GM10847 (cell line): Measurements from ENCODE around the gene GPR152.
A peak's percentile ranks its signal among the peaks of the same experiment; 100 is the strongest.

Source experiments
- POLR2A ChIP-seq: IDR thresholded peaks from 2 replicates; pipeline ENCODE4 v1.6.1; 2011; ENCODE audit not compliant: insufficient read length; ENCODE audit errors: extremely low read depth

The GPR152 gene

DNA sequence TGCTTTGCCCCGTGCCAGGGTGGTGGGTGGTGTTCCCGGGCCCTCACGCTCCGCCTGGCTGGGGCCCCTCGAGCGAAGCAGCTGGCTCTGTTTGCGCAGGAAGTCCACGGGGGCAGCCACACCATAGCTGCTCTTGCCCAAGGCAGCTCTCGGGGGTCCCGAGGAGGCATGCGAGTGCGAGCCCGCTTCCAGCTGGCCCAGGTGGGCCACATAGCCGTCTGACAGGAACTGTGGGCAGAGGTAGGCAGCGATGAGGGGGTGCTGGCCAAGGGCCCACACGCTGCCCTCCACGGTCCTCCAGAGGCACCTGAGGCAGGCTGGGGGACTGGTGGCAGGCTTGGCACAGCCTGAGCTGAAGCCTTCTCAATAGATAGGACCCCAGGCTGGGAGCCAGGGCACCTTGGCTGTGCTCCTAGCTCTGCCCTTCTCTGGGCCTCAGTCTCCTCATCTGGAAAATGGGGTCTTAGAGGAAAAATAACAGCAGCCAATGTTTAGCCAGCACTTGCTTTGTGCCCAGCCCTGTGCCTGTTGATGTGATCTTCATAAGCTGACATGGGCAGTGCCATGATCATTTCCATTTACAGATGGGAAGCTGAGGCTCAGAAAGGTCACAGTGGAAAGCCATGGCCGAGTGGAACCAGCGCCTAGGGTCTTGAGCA lies 39.7 kb upstream of the GPR152 start:
- TF ChIP-seq POLR2A = no peak

DNA sequence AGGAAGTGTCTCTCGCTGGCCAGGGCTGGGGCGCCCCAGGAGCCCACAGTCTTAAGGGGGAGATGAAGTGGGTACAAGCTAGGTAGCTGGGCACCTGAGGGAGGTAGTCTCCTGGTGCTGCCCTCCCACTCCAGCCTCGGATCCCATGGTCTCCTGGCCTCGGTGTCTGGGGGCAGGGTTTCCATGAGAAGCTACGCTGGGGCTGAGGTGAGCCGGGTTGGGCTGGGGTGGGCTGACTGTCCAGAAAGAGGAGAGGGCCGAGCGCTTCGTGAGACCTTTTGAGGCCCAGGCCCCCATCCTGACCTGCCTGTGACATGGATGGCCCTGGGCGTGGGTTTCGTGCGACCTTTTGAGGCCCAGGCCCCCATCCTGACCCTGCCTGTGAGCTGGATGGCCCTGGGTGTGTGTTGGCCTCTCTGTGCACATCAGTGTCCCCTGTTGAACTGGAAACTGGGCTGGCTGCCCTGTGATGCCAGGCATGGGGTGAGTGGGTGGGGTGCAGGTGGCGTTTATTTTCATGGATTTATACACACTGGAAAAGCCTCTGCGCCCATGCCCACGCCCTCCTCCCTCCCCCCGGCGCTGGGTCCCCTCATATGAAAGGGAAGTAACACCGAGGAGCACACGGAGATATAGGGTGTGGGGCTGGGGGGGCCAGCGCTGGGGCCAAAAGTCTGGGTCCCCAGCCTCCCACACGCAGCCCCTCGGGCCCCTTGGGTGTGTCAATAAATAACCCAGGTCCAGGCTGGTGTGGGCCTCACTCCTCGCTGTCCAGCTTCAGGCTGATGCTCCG lies 38.9 kb upstream of the GPR152 start:
- no peak for TF ChIP-seq POLR2A

DNA sequence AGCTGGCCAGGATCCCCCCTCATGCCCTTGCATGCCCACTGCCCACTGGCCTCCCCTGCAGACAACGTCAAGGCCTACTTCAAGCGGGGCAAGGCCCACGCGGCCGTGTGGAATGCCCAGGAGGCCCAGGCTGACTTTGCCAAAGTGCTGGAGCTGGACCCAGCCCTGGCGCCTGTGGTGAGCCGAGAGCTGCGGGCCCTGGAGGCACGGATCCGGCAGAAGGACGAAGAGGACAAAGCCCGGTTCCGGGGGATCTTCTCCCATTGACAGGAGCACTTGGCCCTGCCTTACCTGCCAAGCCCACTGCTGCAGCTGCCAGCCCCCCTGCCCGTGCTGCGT lies 38.2 kb upstream of the GPR152 start:
- TF ChIP-seq POLR2A = no peak

DNA sequence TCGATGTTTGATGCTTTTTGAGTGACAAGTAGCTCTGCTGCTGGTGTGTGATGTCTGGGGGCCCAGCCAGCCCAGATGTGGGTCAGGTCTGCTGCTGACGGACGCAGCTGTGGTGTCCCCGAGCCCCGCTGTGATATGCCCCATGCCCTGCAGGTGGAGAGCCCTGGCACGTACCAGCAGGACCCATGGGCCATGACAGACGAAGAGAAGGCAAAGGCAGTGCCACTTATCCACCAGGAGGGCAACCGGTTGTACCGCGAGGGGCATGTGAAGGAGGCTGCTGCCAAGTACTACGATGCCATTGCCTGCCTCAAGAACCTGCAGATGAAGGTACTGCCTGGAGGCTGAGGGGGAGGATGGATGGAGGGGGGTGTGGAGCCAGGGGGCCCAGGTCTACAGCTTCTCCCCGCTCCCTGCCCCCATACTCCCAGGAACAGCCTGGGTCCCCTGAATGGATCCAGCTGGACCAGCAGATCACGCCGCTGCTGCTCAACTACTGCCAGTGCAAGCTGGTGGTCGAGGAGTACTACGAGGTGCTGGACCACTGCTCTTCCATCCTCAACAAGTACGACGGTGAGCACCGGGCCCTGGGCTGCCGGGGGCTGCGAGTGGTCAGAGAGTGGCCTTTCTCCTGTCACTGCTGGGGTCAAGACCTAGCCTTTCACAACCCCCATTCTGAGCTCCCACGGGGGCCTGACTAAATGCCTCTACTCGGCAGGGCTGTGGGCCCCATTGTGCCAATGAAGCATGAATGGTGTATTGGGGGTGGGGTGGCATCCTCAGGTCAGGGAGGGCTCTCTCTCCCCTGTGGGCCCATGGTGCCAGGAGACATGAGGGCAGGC lies 37.6 kb upstream of the GPR152 start:
- TF ChIP-seq POLR2A = no peak

DNA sequence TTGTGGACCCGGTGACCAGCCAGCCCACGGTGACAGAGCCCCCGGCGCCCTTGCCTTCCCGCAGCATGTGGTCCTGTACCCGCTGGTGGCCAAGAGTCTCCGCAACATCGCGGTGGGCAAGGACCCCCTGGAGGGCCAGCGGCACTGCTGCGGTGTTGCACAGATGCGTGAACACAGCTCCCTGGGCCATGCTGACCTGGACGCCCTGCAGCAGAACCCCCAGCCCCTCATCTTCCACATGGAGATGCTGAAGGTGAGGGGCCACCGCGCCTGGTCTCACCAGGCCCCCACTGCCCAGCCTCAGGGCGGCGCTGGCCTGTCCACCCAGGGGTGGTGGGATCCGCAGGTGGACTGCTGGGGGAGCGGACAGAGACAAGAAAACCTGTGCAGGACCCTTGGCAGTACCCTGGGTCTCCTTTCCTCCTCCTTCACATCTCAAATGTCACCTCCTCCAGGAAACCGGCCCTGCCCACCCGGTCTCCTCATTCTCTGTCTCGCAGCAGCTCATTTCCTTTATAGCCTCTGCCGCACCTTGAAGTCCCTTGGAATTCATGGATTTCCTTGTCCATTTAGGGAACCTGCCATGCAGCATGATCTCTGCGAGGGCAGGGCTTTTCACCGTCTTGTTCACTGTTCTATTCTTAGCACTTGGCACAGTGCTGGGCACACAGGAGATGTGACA lies 36.8 kb upstream of the GPR152 start:
- TF ChIP-seq POLR2A = no peak

DNA sequence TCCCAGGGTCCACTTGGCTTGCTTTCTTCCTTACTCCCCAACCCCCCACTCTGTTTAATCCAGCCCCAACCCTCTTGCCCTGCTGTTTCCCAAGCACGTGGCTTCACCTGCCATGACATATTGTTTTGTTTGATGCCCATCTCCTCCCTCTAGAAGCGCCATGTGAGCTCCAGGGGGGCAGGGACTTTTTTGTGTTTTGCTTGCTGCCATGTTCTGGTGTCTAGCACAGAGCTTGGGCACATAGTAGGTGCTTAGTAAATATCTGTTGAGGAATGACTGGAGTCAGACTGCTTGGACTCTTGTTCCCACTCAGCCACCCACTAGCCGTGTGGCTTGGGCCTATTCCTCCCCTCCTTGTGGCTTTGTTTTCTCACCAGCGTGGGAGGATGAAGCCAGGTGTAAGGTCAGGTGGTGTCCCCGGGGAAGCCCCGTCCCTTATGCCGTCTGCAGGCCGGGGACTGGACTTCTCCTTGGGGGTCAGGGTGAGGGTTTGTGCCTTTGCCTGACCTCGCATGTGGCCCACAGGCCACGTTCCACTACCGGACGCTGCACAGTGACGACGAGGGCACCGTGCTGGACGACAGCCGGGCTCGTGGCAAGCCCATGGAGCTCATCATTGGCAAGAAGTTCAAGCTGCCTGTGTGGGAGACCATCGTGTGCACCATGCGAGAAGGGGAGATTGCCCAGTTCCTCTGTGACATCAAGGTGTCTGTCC lies 34.1 kb upstream of the GPR152 start:
- TF ChIP-seq POLR2A = no peak

DNA sequence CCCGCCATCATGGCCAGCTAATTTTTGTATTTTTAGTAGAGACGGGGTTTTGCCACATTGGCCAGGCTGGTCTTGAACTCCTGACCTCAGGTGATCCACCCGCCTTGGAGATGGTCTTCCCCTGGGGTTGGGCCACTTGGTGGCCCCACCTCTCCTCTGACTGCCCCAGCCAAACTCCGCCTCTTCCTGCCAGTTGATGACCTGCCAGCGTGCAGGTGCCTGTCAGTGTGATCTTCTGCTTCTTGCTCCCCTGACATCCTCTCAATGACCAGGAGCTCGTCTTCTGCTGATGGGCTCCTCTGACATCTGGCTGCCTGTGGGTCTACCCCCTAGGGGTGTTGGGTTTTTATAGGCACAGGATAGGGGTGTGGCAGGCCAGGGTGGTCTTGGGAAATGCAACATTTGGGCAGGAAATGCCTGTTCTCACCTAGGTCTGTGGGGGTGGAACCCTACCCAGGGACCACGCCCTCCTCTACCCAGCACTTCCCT lies 33.4 kb upstream of the GPR152 start:
- peak; percentile 48 for TF ChIP-seq POLR2A

DNA sequence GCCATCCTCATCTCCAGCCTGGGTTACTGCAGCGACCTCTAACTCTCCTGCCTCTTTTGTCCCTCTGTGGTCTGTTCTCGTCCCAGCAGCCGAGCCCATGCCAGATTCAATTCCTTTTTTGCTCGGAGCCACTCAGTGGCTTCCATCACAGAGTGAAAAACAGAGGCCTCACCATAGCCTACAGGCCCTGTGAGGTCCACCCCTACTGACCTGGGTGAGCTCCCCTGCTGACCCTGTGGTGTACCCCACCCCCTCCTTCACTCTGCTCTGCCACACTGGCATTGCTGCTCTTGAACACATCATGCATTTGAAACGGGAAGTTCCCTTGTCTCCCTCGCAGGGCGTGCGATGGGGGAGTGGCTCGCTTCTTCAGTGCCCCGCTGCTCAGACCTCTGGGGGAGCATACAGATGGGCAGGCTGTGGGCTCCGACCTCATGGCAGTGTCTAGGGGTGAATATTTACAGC lies 32.4 kb upstream of the GPR152 start:
- TF ChIP-seq POLR2A = peak; percentile 33

DNA sequence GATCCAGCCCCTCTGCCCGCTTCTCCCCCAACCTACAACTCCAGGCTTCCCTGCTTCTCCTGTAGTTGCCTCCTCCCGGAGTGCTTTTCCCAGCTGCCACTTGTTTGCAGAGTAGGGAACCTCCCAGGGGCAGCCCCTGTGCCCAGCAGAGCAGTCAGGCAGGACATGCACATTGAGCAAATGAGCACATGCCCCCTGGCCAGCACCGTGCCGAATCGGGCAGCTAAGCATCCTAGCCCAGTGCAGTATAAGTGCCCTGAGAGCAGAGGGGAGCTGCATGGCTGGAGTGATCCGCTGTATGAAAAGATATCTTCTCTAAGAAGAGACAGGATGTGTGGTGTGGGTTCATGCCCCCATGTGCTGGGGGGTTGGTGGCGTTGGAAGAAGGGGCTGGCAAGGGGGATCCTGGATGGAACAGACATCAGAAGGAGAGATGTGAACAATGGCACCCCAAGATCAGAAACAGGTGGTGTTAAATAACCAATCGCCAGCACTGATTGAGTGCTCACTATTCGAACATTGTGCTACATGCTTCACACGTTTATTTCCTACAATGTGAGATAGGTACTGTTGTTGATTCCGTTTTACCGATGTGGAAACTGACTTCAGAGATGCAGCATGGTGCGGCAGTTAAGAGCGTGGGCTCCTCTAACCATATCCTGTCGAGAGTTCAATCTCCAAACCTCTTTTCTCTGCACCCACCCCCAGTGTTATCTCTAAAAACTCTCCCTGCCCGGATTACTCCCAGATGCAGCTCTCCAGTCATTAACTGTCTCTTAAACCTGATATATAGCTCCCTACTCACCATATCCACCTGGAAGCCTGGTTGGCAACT lies 31.5 kb upstream of the GPR152 start:
- TF ChIP-seq POLR2A = no peak

DNA sequence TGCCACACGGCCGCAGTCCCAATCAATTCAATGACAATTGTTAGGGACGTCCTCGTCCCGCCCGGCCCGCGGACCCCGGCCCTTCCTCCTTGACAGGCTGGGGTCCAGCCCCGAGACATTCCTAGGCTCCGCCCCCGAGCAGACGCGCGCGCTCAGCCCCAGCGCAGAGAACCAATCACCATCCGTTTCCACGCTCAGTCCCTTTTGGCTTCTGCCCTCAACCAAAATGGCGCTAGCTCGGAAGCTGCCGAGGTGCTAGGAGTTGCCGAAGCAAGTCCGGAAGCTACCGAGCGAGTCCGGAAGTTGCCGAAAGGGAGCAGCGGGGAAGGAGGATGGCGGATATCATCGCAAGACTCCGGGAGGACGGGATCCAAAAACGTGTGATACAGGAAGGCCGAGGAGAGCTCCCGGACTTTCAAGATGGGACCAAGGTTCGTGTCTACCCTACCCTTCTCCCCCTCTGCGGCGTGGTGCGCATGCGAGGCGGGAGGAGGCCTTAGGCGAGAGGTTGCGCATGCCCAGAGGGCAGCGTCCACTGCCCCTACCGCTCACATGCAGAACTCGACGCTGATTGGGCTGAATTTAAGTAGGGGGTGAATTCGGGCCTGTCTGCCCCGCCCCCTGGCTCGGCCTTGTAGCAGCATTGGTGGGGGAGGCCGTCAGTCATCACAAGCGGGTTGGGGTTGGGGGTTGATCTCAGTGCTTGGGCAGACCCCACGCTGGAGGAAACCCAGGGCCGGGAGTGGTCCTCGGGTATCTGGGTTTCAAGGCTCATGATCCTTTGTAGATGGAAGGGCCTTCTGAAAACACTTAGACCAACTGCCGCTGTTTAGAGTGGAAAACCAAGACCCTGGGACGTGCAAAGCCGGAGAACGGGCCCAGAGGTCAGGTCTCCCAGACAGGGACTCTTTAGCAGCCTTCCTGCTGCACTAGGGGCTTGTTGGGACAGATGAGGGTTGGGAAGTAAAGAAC lies 30.6 kb upstream of the GPR152 start, which contains the start of gene AIP:
AIP (plus strand) TSS at position 200 of the 972 bp plus-strand sequence; CDS start at position 333, 133 bp downstream.
- peak; percentile 51 for TF ChIP-seq POLR2A

DNA sequence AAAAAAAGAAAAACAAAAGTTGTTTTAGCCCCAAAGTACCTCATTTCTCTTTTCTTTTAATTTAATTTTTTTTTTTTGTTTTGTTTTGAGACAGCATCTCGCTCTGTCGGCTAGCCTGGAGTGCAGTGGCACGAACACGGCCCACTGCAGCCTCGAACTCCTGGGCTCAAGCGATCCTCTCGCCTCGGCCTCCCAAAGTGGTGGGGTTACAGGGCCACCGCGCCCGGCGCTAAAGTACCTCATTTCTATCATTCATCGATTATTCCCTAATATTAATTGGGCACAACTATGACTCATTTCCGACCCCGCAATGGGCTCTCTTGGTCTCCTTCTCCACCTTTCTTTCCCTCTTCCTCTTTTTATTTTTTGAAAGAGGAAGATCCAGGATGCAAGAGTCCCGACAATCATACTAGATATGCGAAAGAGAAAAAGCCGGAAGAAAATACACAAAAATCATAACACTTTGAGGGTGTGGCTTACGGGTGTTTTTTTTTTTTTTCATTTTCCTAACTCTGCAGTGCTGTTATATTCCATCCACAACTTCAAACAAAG lies 29.8 kb upstream of the GPR152 start:
- no peak for TF ChIP-seq POLR2A

DNA sequence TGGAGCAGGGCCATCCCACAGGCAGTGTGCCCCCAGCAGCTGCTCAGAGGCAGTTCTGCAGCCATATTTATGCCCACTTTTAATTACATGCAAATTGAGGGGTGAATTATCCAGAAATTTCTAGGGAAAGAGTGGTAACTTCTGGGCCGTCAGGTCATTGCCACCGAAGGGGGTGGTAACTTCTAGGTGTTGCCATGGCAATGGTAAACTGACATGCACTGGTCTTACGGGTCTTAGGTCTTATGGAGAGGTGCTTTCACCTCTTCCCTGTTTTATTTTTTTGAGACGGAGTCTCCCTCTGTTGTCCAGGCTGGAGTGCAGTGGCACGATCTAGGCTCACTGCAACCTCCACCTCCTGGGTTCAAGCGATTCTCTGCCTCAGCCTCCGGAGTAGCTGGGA lies 20.4 kb upstream of the GPR152 start:
- no peak for TF ChIP-seq POLR2A
